HepG2 (cell line): ENCODE data around the gene RAB22A. TPM values are rescaled to one million over a fixed set of nuclear protein-coding genes. Genes with fewer than 3 reads are reported as not detected.

Experiments
- ATAC-seq: fragments of 200-7000 bp; cut with Tn5 transposase; 3 replicates; pipeline ENCODE4 v1.9.1; 2020; ENCODE audit warnings: mild to moderate bottlenecking, moderate library complexity
- BruUV-seq: library from RNA; stranded (reverse); fragments of 400-500 nt; replicated peaks from 2 replicates; lab custom pipeline; 2021; lab: Mats Ljungman, UMichigan
- CTCF ChIA-PET: fragments of 300-600 bp; formaldehyde crosslinking; extraction: SDS; loops from one replicate; lab custom pipeline; 2021; ENCODE audit warnings: low total read pairs, inconsistent platforms, low intra/inter-chr PET ratio; lab: Yijun Ruan, JAX
- POLR2A ChIA-PET: fragments of 350-600 bp; sonication (Branson Sonifier 250); formaldehyde crosslinking; loops from one replicate; lab custom pipeline; 2020; ENCODE audit warnings: antibody characterized with exemption, inconsistent platforms; lab: Yijun Ruan, JAX
- DNase-seq: peaks from one replicate; pipeline ENCODE4 v3.0.0-alpha.2; 2015; ENCODE audit warnings: low spot score
- FAIRE-seq: peaks from 3 replicates; lab custom pipeline; 2011; peaks lifted over from hg19 to GRCh38; lab: Jason Lieb, UNC
- H2AFZ ChIP-seq: one replicate; pipeline ENCODE4 v1.6.1; 2011; ENCODE audit warnings: low read length, inconsistent platforms
- H3K27ac ChIP-seq: fragments of 300-600 bp; 3 replicates; pipeline ENCODE4 v1.8.0; 2011; ENCODE audit warnings: mixed run types, mild to moderate bottlenecking, mixed read lengths, low read length, inconsistent platforms; ENCODE audit not compliant: insufficient read depth; ENCODE audit errors: extremely low read length
- H3K27me3 ChIP-seq, 2 experiments: fragments of 200-600 bp in 1 of 2; 2 replicates in 1 of 2; 3 replicates in 1 of 2; pipeline versions ENCODE4 v1.6.0 to v1.8.0; 2011; ENCODE audit warnings: low read length in 2 of 2, mild to moderate bottlenecking in 2 of 2, moderate library complexity in 2 of 2, inconsistent platforms in 1 of 2; ENCODE audit not compliant: insufficient read depth in 2 of 2, control insufficient read depth in 1 of 2
- H3K36me3 ChIP-seq, 2 experiments: fragments of 200-600 bp in 1 of 2; replicated peaks in 1 of 2; 2 replicates in 1 of 2; 3 replicates in 1 of 2; pipeline versions ENCODE4 v1.5.1 to v1.8.0; 2011; ENCODE audit warnings: low read length in 2 of 2, inconsistent platforms in 1 of 2; ENCODE audit not compliant: insufficient read depth in 2 of 2, control insufficient read depth in 1 of 2
- H3K4me1 ChIP-seq: 2 replicates; pipeline ENCODE4 v1.5.1; 2012; ENCODE audit warnings: low read length, inconsistent platforms; ENCODE audit not compliant: insufficient read depth
- H3K4me2 ChIP-seq: 2 replicates; pipeline ENCODE4 v1.6.0; 2011; ENCODE audit warnings: low read depth, low read length, inconsistent platforms
- H3K4me3 ChIP-seq, 3 experiments: fragments of 200-600 bp in 1 of 3; sonication (generic), shearing (Covaris generic) in 1 of 3; replicated peaks in 1 of 3; 2 replicates each; pipeline ENCODE4 v1.5.1; 2011 to 2016; ENCODE audit warnings: low read length in 3 of 3, inconsistent platforms in 2 of 3, low read depth in 2 of 3, mild to moderate bottlenecking in 2 of 3, control low read depth in 1 of 3, mixed read lengths in 1 of 3; ENCODE audit not compliant: insufficient read depth in 1 of 3
- H3K79me2 ChIP-seq: one replicate; pipeline ENCODE4 v1.6.1; 2011; ENCODE audit warnings: low read length, inconsistent platforms; ENCODE audit not compliant: insufficient read depth
- H3K9ac ChIP-seq: 2 replicates; pipeline ENCODE4 v1.6.0; 2011; ENCODE audit warnings: mild to moderate bottlenecking, low read depth, low read length, inconsistent platforms; ENCODE audit not compliant: insufficient read depth
- H3K9me3 ChIP-seq: 2 replicates; pipeline ENCODE4 v1.5.1; 2012; ENCODE audit warnings: mild to moderate bottlenecking, low read length
- H4K20me1 ChIP-seq: 2 replicates; pipeline ENCODE4 v1.6.0; 2011; ENCODE audit warnings: inconsistent platforms, mild to moderate bottlenecking, low read length, moderate library complexity; ENCODE audit not compliant: insufficient read depth
- HDAC6 ChIP-seq: fragments of 200-600 bp; sonication (generic); IDR thresholded peaks from 2 replicates; pipeline ENCODE4 v1.7.0; 2017; ENCODE audit warnings: mild to moderate bottlenecking, antibody characterized with exemption, low read length, low read depth
- HHEX ChIP-seq: IDR thresholded peaks from 2 replicates; pipeline ENCODE4 v1.6.1; 2016; ENCODE audit warnings: control low read depth
- HNRNPH1 ChIP-seq: fragments of 200-400 bp; formaldehyde crosslinking; optimal IDR thresholded peaks from 2 replicates; pipeline ENCODE3; 2017; ENCODE audit warnings: mild to moderate bottlenecking, low read depth, low read length
- IKZF1 ChIP-seq: fragments of 450-650 bp; IDR thresholded peaks from 2 replicates; pipeline ENCODE4 v1.7.1; 2016
- NFE2 ChIP-seq: sonication (generic); formaldehyde crosslinking; IDR thresholded peaks from 2 replicates; pipeline ENCODE4 v1.4.0; 2020; ENCODE audit warnings: missing genetic modification reagents
- NFRKB ChIP-seq: fragments of 450-650 bp; IDR thresholded peaks from 2 replicates; pipeline ENCODE4 v1.6.1; 2017
- RBAK ChIP-seq: sonication (generic); formaldehyde crosslinking; IDR thresholded peaks from 2 replicates; pipeline ENCODE4 v1.5.1; 2020; ENCODE audit warnings: mild to moderate bottlenecking, missing genetic modification reagents
- SMC3 ChIP-seq: IDR thresholded peaks from 2 replicates; pipeline ENCODE4 v1.6.1; 2011; ENCODE audit warnings: low read length, improper control_type of control experiment
- TBL1XR1 ChIP-seq: fragments of 150-350 bp; IDR thresholded peaks from 2 replicates; pipeline ENCODE4 v1.6.1; 2014; ENCODE audit warnings: borderline replicate concordance, low read length; ENCODE audit not compliant: partially characterized antibody
- TRIM24 ChIP-seq: sonication (generic); formaldehyde crosslinking; IDR thresholded peaks from 2 replicates; pipeline ENCODE4 v1.8.0; 2022; ENCODE audit warnings: mild to moderate bottlenecking, missing genetic modification reagents
- ZNF337 ChIP-seq: sonication (generic); formaldehyde crosslinking; IDR thresholded peaks from 2 replicates; pipeline ENCODE4 v1.5.1; 2020; ENCODE audit warnings: missing genetic modification reagents, low read depth, mild to moderate bottlenecking, borderline replicate concordance
- ZNF407 ChIP-seq: sonication (generic); formaldehyde crosslinking; IDR thresholded peaks from one replicate; pipeline ENCODE4 v1.5.1; 2020; ENCODE audit warnings: mild to moderate bottlenecking, missing genetic modification reagents; ENCODE audit errors: not compliant biosample characterization
- ZNF574 ChIP-seq: sonication (generic); formaldehyde crosslinking; IDR thresholded peaks from 2 replicates; pipeline ENCODE4 v1.4.0; 2020; ENCODE audit warnings: missing genetic modification reagents
- ZNF737 ChIP-seq: sonication (generic); formaldehyde crosslinking; IDR thresholded peaks from 2 replicates; pipeline ENCODE4 v1.5.0; 2020; ENCODE audit warnings: missing genetic modification reagents, mild to moderate bottlenecking, borderline replicate concordance
- ZNF839 ChIP-seq: sonication (generic); formaldehyde crosslinking; IDR thresholded peaks from 2 replicates; pipeline ENCODE4 v1.4.0; 2020; ENCODE audit warnings: missing genetic modification reagents, mild to moderate bottlenecking, borderline replicate concordance
- WGBS: methylation state at CpG from one replicate; pipeline ENCODE4 v1.1.6; 2017; ENCODE audit warnings: low lambda C conversion rate; 5-methylcytosine and 5-hydroxymethylcytosine counted together
- in situ Hi-C: cut with HindIII; loops from 2 replicates; pipeline ENCODE4 v1.10.0; 2017; ENCODE audit warnings: low pct_unique_long_range_greater_than_20kb; ENCODE audit not compliant: extremely low pct_ligation_motif_present
- intact Hi-C: fragments of 100-400 bp; cut with micrococcal nuclease; formaldehyde crosslinking; loops from one replicate; pipeline ENCODE4 v1.10.0; 2022; ENCODE audit not compliant: unreplicated experiment
- polyA plus RNA-seq, 8 experiments: library from polyadenylated mRNA; depleted of rRNA in 3 of 8; stranded (reverse) in 7 of 8; unstranded in 1 of 8; fragments of >200 nt; fragmentation: Illumina TruSeq in 4 of 8; extraction: Trizol in 4 of 8; gene quantifications; 2 replicates each; pipeline versions ENCODE4 v1.2.1 to v1.2.3, GENCODE V29; 2011 to 2016; ENCODE audit warnings: low read depth in 4 of 8, missing spikeins in 1 of 8, mixed read lengths in 1 of 8; ENCODE audit not compliant: insufficient read depth in 1 of 8
- total RNA-seq, 5 experiments: library from RNA; depleted of rRNA; stranded (reverse); fragments of >200 nt; fragmentation: Illumina TruSeq; extraction: Trizol; gene quantifications; 2 replicates each; pipeline ENCODE4 v1.2.3, GENCODE V29; 2016; ENCODE audit warnings: low read depth in 1 of 5
- TF ChIP-seq, protein P1 (sequence below): sonication (generic); formaldehyde crosslinking; IDR thresholded peaks from 2 replicates; pipeline ENCODE4 v1.4.0; 2020; ENCODE audit warnings: missing genetic modification reagents

The RAB22A gene
- total and polyA plus RNA-seq, 2 of the 13 experiments (the other 11 are each of a cell fraction or from before 2014, with no cell fraction given) = 10.7 to 11.2 TPM

DNA sequence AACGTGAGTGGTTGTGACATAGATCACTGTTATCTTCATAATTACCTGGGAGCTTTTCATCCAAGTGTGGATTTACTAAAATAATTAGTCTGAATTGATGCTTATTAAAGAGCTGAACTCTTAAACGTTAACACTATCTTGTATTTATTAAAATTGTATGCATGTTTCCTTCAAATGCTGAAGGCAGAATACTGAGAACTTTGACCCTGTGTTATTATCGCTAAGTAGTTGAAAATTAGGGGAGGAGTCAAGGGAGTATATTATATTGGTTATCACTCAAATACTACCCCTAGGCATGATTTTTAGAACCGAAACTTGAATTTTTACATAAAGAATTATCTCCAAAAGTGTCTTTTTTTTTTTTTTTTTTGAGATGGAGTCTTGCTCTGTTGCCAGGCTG lies 85.3 kb downstream of the RAB22A start:
- H3K36me3 ChIP-seq = peaks cover 6 to 21% of the 10 kb centered on the region in 2 experiments; a peak in 4 of 5 replicates
- CTCF ChIA-PET = no interaction called here
- no peak for FAIRE-seq
- TF ChIP-seq ZNF337 (CRISPR knock-in tag) = no peak
- no peak for TF ChIP-seq ZNF574
- TF ChIP-seq NFE2 = no peak
- no peak for TF ChIP-seq TBL1XR1
- TF ChIP-seq ZNF407 = no peak
- TF ChIP-seq ZNF737 (CRISPR knock-in tag) = no peak
- no peak for TF ChIP-seq SMC3
- no peak for TF ChIP-seq RBAK (CRISPR knock-in tag)
- TF ChIP-seq HHEX (CRISPR knock-in tag) = no peak
- TF ChIP-seq HDAC6 = no peak
- TF ChIP-seq ZNF839 (CRISPR knock-in tag) = no peak
- TF ChIP-seq HNRNPH1 = no peak
- no peak for TF ChIP-seq IKZF1
- TF ChIP-seq, protein P1, sequence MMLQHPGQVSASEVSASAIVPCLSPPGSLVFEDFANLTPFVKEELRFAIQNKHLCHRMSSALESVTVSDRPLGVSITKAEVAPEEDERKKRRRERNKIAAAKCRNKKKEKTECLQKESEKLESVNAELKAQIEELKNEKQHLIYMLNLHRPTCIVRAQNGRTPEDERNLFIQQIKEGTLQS (CRISPR knock-in tag) = no peak
- no peak for TF ChIP-seq NFRKB
- TF ChIP-seq TRIM24 (CRISPR knock-in tag) = no peak

More for the DNA sequence above, 85.3 kb downstream of the RAB22A start:
- 94% methylated on average over 4 of the region's 4 CpGs for WGBS
- Histone ChIP-seq H3K4me2 (no peak overlapping the region), H4K20me1 (peaks cover 41% of the 10 kb centered on the region), H3K79me2 (peaks cover 97% of the 10 kb centered on the region), H3K4me1 (peaks cover 70% of the 10 kb centered on the region), H3K9ac (no peak overlapping the region), H2AFZ (no peak overlapping the region), H3K27ac (no peak overlapping the region), H3K27me3 (no peaks in the 10 kb centered on the region), H3K9me3 (no peaks in the 10 kb centered on the region), H3K4me3 (no peak overlapping the region)
- BruUV-seq = no TSS peak
- ATAC-seq (no peak), DNase-seq (no peak)
- in situ Hi-C loops (no loop called here), intact Hi-C loops (no loop called here)
- POLR2A ChIA-PET = no interaction called here
